MM.1S (cell line): ENCODE data around the gene EVA1A.

ENCODE experiments used
- CTCF ChIP-seq: fragments of 300-600 bp; sonication (generic); IDR thresholded peaks from 2 replicates; pipeline ENCODE4 v1.5.1; 2016; ENCODE audit warnings: antibody characterized with exemption, low read length, mixed read lengths
- EZH2 ChIP-seq: fragments of 300-600 bp; sonication (generic); optimal IDR thresholded peaks from 2 replicates; pipeline ENCODE3; 2017; ENCODE audit warnings: low read depth, mild to moderate bottlenecking, antibody characterized with exemption, low read length, mixed read lengths
- EZH2phosphoT487 ChIP-seq: fragments of 300-600 bp; sonication (generic); IDR thresholded peaks from 2 replicates; pipeline ENCODE4 v1.6.1; 2018; ENCODE audit warnings: antibody characterized with exemption, low read length

GRCh38 chr2:75592030-75592429, 31.3 kb upstream of the EVA1A start:
- TF ChIP-seq CTCF = no peak
- no peak for TF ChIP-seq EZH2
- TF ChIP-seq EZH2phosphoT487 = no peak
